Measurements from ENCODE around the gene ATRN. TPM values are rescaled to one million over a fixed set of nuclear protein-coding genes. Genes with fewer than 3 reads are reported as not detected.
A peak's percentile ranks its signal among the peaks of the same experiment; 100 is the strongest.
"Not testable (repeated sequence)": the region's sequence is repeated elsewhere in the genome, so short reads cannot be mapped to it uniquely, and the experiment has no call there.

Gene ATRN
- total RNA-seq, result 10 to 100 TPM; 13.6 to 39.5 (median 27.0) TPM

DNA sequence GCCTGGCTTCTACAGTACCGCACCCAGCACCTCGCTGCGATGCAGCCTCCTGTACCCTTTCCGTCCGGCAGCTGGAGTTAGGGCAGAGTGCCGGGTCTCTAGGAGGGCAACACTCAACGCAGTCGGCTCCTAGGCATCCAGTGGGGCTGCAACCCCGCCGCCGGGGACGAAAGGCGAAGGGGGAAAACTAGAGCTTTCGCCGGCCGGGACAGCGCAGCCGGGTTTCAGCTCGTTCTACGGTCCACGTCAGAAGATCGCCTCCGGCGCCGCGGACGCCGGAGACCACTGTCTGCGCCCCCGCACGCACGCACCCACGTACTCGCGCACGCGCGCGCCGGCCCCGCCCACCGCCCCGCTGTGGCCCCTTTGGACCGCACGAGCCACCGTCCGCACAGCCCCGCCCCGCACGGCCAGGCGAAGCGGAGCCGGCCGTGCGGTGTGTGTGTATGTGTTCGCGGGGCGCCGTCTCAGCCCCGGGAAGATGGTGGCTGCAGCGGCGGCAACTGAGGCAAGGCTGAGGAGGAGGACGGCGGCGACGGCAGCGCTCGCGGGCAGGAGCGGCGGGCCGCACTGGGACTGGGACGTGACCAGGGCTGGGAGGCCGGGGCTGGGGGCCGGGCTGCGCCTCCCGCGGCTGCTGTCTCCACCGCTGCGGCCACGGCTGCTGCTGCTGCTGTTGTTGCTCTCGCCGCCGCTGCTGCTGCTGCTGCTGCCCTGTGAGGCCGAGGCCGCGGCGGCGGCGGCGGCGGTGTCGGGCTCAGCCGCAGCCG is at the start of gene ATRN:
Gene ATRN (plus strand): TSS at position 392 of the 770 bp plus-strand sequence. CDS start 90 bp downstream, at position 482.
- peaks cover 19 to 37% (median 26%) of the 10 kb centered on the region in 4 donors for H3K4me1 ChIP-seq
- peak within 1 kb of the TSS; percentile 89 to 99 (median 97) for H3K4me3 ChIP-seq
- DNase-seq (peak; percentile 88 to 100), ATAC-seq (ENCODE audit: low FRiP score in 2 of 2) (peak; percentile 98 to 99)
- peak in 3 of 4 donors; percentile 58 to 89 (median 64) for TF ChIP-seq POLR2A (IDR thresholded peaks at IDR 0.05)
- TF ChIP-seq POLR2AphosphoS5 (IDR thresholded peaks at IDR 0.05), result peak; percentile 66 to 87
- TF ChIP-seq, protein P1, sequence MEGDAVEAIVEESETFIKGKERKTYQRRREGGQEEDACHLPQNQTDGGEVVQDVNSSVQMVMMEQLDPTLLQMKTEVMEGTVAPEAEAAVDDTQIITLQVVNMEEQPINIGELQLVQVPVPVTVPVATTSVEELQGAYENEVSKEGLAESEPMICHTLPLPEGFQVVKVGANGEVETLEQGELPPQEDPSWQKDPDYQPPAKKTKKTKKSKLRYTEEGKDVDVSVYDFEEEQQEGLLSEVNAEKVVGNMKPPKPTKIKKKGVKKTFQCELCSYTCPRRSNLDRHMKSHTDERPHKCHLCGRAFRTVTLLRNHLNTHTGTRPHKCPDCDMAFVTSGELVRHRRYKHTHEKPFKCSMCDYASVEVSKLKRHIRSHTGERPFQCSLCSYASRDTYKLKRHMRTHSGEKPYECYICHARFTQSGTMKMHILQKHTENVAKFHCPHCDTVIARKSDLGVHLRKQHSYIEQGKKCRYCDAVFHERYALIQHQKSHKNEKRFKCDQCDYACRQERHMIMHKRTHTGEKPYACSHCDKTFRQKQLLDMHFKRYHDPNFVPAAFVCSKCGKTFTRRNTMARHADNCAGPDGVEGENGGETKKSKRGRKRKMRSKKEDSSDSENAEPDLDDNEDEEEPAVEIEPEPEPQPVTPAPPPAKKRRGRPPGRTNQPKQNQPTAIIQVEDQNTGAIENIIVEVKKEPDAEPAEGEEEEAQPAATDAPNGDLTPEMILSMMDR (IDR thresholded peaks at IDR 0.05), result peak in 3 of 6 experiments; percentile 12 to 38 (median 27)
- TF ChIP-seq EP300 (IDR thresholded peaks at IDR 0.05), result peak in 1 of 4 donors; percentile 21
- no peaks in the 10 kb centered on the region for H3K9me3 ChIP-seq
- H3K36me3 ChIP-seq, result no peaks in the 10 kb centered on the region
- H3K27ac ChIP-seq, result peak within 1 kb of the TSS; percentile 61 to 91 (median 78)
- 0 to 3% methylated on average over 4 to 26 of the region's 95 CpGs for WGBS, 2 donors
- no peaks in the 10 kb centered on the region for H3K27me3 ChIP-seq

GRCh38 chr20:3421985-3422384 is 48.8 kb upstream of the ATRN start:
- 72 to 81% methylated on average over 6 of the region's 6 CpGs for WGBS, 2 donors

DNA sequence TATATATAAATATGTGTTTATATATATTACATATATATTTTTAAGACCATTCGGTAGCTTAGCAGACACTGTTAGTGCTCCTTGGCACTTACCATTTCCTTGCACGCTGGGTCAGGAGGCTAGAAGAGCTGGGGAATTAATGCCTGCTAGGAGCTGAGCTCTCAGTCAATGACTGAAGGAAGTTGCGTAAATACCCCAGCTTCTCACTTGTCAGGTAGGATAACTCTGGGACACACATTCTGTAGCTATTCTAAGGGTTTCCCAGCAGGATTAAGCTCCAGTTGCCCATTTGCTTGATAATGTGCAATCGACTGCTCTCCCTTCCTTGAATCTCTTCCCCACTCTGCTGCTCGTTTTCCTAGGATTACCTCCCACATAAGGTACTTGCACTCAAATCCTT is 47.7 kb upstream of the ATRN start:
- Histone ChIP-seq H3K4me3 (no peak overlapping the region), H3K36me3 (no peaks in the 10 kb centered on the region), H3K27me3 (no peaks in the 10 kb centered on the region), H3K4me1 (peaks cover 0 to 9% (median 5%) of the 10 kb centered on the region in 4 donors), H3K9me3 (no peaks in the 10 kb centered on the region), H3K27ac (no peak overlapping the region)
- no peak for ATAC-seq (ENCODE audit: low FRiP score in 2 of 2)
- no peak for TF ChIP-seq POLR2AphosphoS5 (IDR thresholded peaks at IDR 0.05)
- WGBS, 2 donors, result 62 to 70% methylated on average over 5 of the region's 5 CpGs
- DNase-seq, result no peak

More at GRCh38 chr20:3421985-3422384, 48.8 kb upstream of the ATRN start:
- H3K36me3 ChIP-seq, result no peaks in the 10 kb centered on the region
- H3K27me3 ChIP-seq, result no peaks in the 10 kb centered on the region
- H3K4me1 ChIP-seq, result peaks cover 0 to 9% (median 5%) of the 10 kb centered on the region in 4 donors
- H3K9me3 ChIP-seq, result no peaks in the 10 kb centered on the region
- ATAC-seq (ENCODE audit: low FRiP score in 2 of 2) (no peak), DNase-seq (no peak)
- TF ChIP-seq EP300 (IDR thresholded peaks at IDR 0.05), result no peak
- TF ChIP-seq, protein P1 (IDR thresholded peaks at IDR 0.05), result no peak
- no peak for TF ChIP-seq POLR2A (IDR thresholded peaks at IDR 0.05)
- TF ChIP-seq POLR2AphosphoS5 (IDR thresholded peaks at IDR 0.05), result no peak
- H3K27ac ChIP-seq, result no peak overlapping the region
- H3K4me3 ChIP-seq, result no peak overlapping the region

DNA sequence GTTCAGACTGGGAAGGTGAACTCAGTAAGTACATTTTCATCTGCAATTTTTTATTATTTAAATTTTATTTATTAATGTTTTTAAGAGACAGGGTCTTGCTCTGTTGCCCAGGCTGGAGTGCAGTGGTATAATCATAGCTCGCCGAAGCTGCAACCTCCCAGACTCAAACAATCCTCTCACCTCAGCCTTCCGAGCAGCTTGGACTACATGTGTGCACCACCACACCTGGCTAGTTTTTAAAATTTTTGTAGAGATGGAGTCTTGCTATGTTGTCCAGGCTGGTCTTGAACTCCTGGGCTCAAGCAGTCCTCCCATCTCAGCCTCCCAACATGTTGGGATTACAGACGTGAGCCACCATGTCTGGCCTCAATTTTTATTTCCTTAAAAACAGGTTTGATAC is 44.1 kb upstream of the ATRN start:
- not testable (repeated sequence) for H3K9me3 ChIP-seq; H3K4me1 ChIP-seq; ATAC-seq (ENCODE audit: low FRiP score in 2 of 2); H3K4me3 ChIP-seq; H3K27me3 ChIP-seq; H3K36me3 ChIP-seq; H3K27ac ChIP-seq; DNase-seq
- 63 to 88% methylated on average over 4 of the region's 4 CpGs for WGBS, 2 donors

GRCh38 chr20:3430376-3431069 is 40.3 kb upstream of the ATRN start:
- no peaks in the 10 kb centered on the region for H3K4me1 ChIP-seq
- H3K27ac ChIP-seq, result peak overlapping the region in 3 of 4 donors; percentile 7 to 57 (median 49)
- no peaks in the 10 kb centered on the region for H3K27me3 ChIP-seq
- no peaks in the 10 kb centered on the region for H3K36me3 ChIP-seq
- DNase-seq (peak in 1 of 2 donors; percentile 40), ATAC-seq (ENCODE audit: low FRiP score in 2 of 2) (peak in 1 of 2 donors; percentile 75)
- TF ChIP-seq POLR2A (IDR thresholded peaks at IDR 0.05), result peak in 1 of 4 donors; percentile 22
- TF ChIP-seq EP300 (IDR thresholded peaks at IDR 0.05), result no peak
- 67 to 74% methylated on average over 14 of the region's 14 CpGs for WGBS, 2 donors
- no peaks in the 10 kb centered on the region for H3K9me3 ChIP-seq
- no peak overlapping the region for H3K4me3 ChIP-seq

DNA sequence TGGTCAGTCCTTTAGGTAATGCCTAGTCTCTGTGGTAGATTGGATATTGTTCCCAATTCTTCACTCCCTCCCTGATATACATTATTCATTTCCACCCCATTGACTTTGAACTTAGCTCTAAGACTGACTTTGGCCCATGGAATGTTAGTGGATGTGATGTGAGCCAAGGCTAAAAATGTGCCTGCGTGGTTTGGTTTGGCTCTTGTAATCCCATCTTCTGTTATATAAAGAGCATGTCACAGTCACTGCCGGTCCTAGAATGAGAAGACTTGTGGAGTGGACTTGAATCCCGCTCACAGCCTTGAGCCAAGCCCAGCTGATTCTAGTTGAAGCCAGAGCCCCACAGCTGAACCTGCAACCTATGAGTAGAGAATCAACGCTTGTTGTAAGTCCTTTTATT is 39.7 kb upstream of the ATRN start:
- H3K9me3 ChIP-seq, result no peaks in the 10 kb centered on the region
- no peaks in the 10 kb centered on the region for H3K36me3 ChIP-seq
- no peak for DNase-seq
- TF ChIP-seq, protein P1 (IDR thresholded peaks at IDR 0.05), result no peak
- no peak for TF ChIP-seq POLR2A (IDR thresholded peaks at IDR 0.05)
- 92 to 95% methylated on average over 4 of the region's 4 CpGs for WGBS, 2 donors
- ATAC-seq (ENCODE audit: low FRiP score in 2 of 2), result no peak
- no peaks in the 10 kb centered on the region for H3K4me1 ChIP-seq
- no peak overlapping the region for H3K4me3 ChIP-seq
- H3K27ac ChIP-seq, result peak overlapping the region in 3 of 4 donors; percentile 7 to 50 (median 49)
- no peaks in the 10 kb centered on the region for H3K27me3 ChIP-seq
